NCI-H2081 treated with DMSO at 0.1 percent for 48 hours (cell line): ENCODE measurements around the gene DAB2IP.

ENCODE experiments used
- DNase-seq: peaks from one replicate; lab custom pipeline; 2025; lab: John Stamatoyannopoulos, UW

The DAB2IP gene

GRCh38 chr9:121763561-121764370 lies 112.3 kb downstream of the DAB2IP start:
- no peak for DNase-seq

- DNase-seq: no peak
Observed at GRCh38 chr9:121764371-121764730, 112.9 kb downstream of the DAB2IP start.

- DNase-seq: no peak
Observed at GRCh38 chr9:121765021-121765950, 113.9 kb downstream of the DAB2IP start.

- no peak for DNase-seq
Observed at GRCh38 chr9:121766081-121766683, 114.7 kb downstream of the DAB2IP start.

GRCh38 chr9:121767171-121767769 lies 115.8 kb downstream of the DAB2IP start:
- no peak for DNase-seq

GRCh38 chr9:121768416-121769015 lies 117.1 kb downstream of the DAB2IP start:
- no peak for DNase-seq

- no peak for DNase-seq
Observed at GRCh38 chr9:121769939-121770338, 118.5 kb downstream of the DAB2IP start.

- DNase-seq: no peak
Observed at GRCh38 chr9:121770415-121771273, 119.2 kb downstream of the DAB2IP start.

GRCh38 chr9:121771418-121771817 lies 120.0 kb downstream of the DAB2IP start:
- no peak for DNase-seq

GRCh38 chr9:121771851-121772599 lies 120.6 kb downstream of the DAB2IP start:
- no peak for DNase-seq

- no peak for DNase-seq
Observed at GRCh38 chr9:121772600-121773285, 121.3 kb downstream of the DAB2IP start.

- no peak for DNase-seq
Observed at GRCh38 chr9:121773286-121773953, 122.0 kb downstream of the DAB2IP start.

- no peak for DNase-seq
Observed at GRCh38 chr9:121773954-121774714, 122.7 kb downstream of the DAB2IP start.

- DNase-seq: no peak
Observed at GRCh38 chr9:121774715-121775613, 123.5 kb downstream of the DAB2IP start.

- DNase-seq: no peak
Observed at GRCh38 chr9:121776001-121776738, 124.7 kb downstream of the DAB2IP start.
